GM21529 (cell line): ENCODE data around the gene PKD2.
A peak's percentile ranks its signal among the peaks of the same experiment; 100 is the strongest.
"Not testable (repeated sequence)": the region's sequence is repeated elsewhere in the genome, so short reads cannot be mapped to it uniquely, and the experiment has no call there.

Source experiments
- ATAC-seq: cut with Tn5 transposase; IDR thresholded peaks from one replicate; pipeline ENCODE4 v1.9.1; 2021; ENCODE audit not compliant: unreplicated experiment

PKD2 gene

GRCh38 chr4:87985887-87986200 lies 21.6 kb upstream of the PKD2 start:
- no peak for ATAC-seq

- ATAC-seq, result no peak
These were observed 20.9 kb upstream of the PKD2 start for GRCh38 chr4:87986508-87986907.

- ATAC-seq, result no peak
These were observed 17.7 kb upstream of the PKD2 start for GRCh38 chr4:87989765-87990164.

GRCh38 chr4:87995435-87995834 lies 12.0 kb upstream of the PKD2 start:
- ATAC-seq, result no peak

- ATAC-seq, result not testable (repeated sequence)
These were observed 8.2 kb upstream of the PKD2 start for GRCh38 chr4:87999191-87999691.

- no peak for ATAC-seq
These were observed 5.6 kb upstream of the PKD2 start for GRCh38 chr4:88001871-88002270.

GRCh38 chr4:88002786-88003185 lies 4.6 kb upstream of the PKD2 start:
- ATAC-seq, result no peak

GRCh38 chr4:88003261-88003660 lies 4.2 kb upstream of the PKD2 start:
- no peak for ATAC-seq

GRCh38 chr4:88005076-88005475 lies 2.4 kb upstream of the PKD2 start:
- ATAC-seq, result no peak

GRCh38 chr4:88005946-88006345 lies 1.5 kb upstream of the PKD2 start:
- ATAC-seq, result no peak

GRCh38 chr4:88006956-88007303 lies 505 bp upstream of the PKD2 start:
- ATAC-seq, result no peak

GRCh38 chr4:88008122-88008742 lies 797 bp downstream of the PKD2 start:
- peak; percentile 33 for ATAC-seq

- no peak for ATAC-seq
These were observed 1.3 kb downstream of the PKD2 start for GRCh38 chr4:88008743-88009171.

- ATAC-seq, result no peak
These were observed 2.4 kb downstream of the PKD2 start for GRCh38 chr4:88009871-88010270.

- no peak for ATAC-seq
These were observed 3.5 kb downstream of the PKD2 start for GRCh38 chr4:88010966-88011365.

GRCh38 chr4:88012647-88013046 lies 5.2 kb downstream of the PKD2 start:
- peak; percentile 49 for ATAC-seq

- ATAC-seq, result no peak
These were observed 7.0 kb downstream of the PKD2 start for GRCh38 chr4:88014386-88014905.

- ATAC-seq, result no peak
These were observed 8.3 kb downstream of the PKD2 start for GRCh38 chr4:88015659-88016295.

GRCh38 chr4:88017516-88018297 lies 10.3 kb downstream of the PKD2 start:
- no peak for ATAC-seq

- ATAC-seq, result no peak
These were observed 11.0 kb downstream of the PKD2 start for GRCh38 chr4:88018466-88018865.

- ATAC-seq, result no peak
These were observed 14.4 kb downstream of the PKD2 start for GRCh38 chr4:88021824-88022223.

- no peak for ATAC-seq
These were observed 14.9 kb downstream of the PKD2 start for GRCh38 chr4:88022289-88022688.
